ENCODE results near the gene DAPK1.
"Not testable (repeated sequence)": the region's sequence is repeated elsewhere in the genome, so short reads cannot be mapped to it uniquely, and the experiment has no call there.

DAPK1 gene

DNA sequence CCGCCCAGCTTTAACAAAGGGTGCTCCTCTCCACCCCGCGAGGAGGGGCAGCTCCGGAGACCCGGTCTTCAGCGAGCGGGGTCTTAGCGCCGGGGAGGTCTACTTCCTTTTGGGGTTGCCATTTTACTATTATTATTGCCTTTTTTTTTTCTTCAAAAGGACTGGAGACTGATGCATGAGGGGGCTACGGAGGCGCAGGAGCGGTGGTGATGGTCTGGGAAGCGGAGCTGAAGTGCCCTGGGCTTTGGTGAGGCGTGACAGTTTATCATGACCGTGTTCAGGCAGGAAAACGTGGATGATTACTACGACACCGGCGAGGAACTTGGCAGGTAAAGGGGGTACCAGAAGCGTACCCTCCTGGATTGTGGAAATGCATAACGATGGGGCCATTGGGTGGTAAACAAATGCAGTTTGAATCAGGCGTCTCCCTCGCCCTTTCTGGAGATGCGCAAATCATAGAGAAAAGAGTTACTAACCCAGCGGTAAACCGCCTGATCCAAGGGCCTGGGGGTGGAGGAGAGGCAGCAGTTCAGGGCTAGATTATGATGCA is 1.2 kb downstream of the DAPK1 start:
- no peak for DNase-seq

DNA sequence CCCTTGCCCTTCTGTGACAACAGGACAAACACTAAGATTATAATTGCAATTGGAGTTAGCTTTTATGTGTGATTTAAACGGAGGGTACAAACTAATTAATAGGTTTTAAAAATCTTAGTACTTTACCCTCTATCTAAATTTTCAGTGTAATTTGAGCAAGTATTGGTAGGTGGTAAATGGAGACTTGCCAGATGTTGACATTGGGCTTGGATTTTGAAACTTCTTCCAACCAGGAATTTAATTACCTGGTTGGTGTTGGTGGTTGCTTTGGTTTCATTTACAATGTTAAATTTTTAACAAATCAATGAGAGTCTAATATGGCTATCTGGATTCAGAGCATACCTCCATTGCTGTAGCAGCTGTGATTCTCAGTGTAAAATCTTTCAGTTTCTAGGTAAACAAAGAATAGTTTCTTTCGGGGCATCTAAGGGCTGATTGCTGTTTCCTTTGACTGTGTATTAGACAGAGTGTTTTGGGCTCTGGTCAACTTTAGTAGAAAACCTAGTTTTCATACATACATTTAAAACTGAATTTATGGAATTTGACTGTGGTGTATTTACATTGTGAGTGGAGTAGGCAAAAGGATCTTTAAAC is 1.9 kb downstream of the DAPK1 start:
- DNase-seq = no peak

DNA sequence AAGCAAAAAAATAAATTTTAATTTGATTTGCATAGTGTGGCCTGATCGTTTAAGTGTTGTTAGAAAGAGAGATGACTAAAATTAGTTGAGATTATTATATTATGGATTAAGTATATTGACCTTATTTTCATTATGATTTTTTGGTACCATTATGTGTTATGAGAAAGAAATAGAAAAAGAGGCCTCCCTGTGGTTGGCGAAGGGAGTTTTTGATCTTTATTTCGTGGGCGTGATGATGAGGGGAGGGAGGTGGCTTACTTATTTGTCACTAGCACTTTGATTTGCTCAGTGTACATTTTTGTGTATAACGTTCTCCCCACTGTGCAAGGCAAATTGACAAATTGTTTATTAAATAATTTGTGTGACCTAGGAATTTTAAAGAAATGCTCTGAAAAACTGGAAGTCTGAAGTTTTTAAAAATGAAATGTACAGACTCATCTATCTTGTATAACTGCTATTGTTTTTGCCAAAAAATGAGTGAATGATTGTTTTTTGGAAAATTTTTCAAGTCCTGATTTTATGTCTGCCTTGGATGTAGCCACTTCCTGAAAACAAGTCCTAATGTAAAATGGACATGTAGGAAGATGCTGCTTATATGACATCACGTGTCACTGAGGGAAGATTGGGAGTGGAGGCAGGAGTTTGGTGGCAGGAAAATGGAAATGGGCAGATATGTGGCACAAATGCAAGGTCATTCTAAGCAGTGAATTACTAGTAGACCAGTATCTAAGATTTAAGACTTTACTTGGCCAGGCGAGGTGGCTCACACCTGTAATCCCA is 3.0 kb downstream of the DAPK1 start:
- DNase-seq = no peak

DNA sequence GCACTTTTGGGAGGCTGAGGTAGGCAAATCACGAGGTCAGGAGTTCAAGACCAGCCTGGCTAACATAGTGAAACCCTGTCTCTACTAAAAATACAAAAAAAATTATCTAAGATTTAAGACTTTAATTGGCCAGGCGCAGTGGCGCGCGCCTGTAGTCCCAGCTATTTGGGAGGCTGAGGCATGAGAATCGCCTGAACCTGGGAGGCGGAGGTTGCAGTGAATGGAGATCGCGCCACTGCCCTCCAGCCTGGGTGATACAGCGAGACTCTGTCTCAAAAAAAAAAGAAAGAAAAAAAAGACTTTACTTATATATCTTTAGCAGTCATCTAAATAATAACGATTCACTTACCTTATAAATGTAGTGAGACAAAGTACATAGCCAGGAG is 3.6 kb downstream of the DAPK1 start:
- DNase-seq = not testable (repeated sequence)

- no peak for DNase-seq
Observed at GRCh38 chr9:87501806-87502205, 4.1 kb downstream of the DAPK1 start.

GRCh38 chr9:87502391-87503221 is 4.9 kb downstream of the DAPK1 start:
- DNase-seq = no peak

DNA sequence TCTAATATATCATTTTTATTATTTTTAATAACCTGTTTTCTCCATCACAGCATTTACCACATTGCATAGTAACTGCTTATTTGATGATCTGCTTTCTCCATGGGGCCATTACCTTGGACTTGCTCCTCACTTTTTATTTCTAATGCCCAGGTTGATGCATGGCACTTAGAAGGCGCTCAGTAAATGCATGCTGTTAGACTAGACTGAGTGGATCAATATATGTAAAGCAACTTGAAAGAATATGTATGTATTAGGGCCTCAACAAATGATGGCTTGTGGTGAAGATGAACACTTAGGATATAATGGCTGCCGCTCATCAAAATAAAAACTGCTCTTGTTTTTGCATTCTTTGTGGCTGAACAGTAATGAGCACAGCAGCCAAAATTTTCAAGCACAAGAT is 5.8 kb downstream of the DAPK1 start:
- no peak for DNase-seq

DNA sequence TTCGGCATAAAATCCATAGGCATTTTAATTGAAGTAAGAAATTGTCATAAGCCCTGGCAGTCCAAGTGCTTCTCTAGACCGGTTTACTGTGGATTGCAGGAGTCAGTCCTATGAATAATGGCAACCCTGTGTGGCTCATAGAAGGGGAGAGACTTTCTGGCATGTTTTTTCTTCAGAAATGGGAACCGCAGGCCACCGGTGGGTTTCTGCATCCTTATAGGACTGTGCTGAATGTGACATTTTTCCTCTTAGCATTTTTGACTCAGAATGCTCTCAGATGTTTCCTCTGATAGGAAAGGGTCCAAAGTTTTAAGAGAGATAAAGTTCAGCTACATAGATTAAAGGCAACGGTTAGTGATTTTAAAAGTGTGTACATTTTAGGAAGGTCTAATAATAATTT is 6.3 kb downstream of the DAPK1 start:
- DNase-seq = no peak

GRCh38 chr9:87504938-87505337 is 7.3 kb downstream of the DAPK1 start:
- DNase-seq = no peak

DNA sequence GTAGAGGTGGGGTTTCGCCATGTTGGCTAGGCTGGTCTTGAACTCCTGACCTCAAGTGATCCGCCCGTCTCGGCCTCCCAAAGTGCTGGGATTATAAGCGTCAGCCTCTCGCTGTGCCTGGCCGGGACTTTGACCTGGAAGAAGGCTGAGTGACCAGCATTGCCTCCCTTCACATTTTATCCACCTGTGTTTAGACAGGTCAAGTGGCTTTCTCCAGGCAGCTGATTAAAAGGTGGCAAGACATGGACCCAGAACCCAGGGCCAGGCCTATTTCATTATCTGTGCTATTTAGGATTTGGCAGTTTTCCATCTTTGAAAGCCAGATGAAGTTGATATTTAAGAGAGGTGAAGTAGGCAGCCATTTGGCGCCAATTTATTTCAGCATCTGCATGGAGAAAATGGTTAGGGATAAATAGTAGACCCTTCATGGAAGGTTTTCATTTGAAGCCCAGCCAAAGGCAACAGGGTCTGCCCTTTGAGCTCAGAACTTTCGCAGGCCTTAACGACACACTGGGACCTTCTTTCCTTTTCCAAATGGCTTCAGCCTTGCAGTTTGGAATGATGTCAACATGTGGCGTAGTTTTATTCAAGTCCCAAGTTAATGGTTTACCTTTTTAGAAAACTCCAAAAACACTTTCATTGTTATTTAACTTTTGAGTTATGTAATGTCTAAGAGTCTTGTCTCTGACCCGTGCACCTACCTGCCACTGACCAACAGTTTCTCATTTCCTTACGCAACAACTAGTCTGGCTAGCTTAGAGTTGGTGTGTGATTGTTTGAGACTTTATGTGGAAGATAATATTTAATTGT is 8.4 kb downstream of the DAPK1 start:
- no peak for DNase-seq

DNA sequence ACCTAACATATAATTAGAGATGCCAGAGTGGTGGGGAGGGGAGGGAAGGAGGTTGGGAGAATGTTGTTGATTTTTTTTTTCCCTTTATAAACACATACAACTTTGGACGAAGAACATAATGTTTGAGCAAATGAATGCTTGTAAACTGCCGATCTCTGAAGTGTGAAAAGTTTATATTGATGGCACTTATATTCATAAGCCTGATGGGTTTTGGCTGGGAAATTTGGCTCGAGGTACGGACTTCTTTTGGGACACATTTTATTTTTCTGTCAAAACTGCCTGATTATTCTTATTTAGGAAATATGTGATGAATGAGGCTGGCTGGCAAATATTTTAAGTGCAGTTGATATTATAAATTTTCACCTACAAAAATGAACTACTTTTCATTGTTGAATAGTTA is 9.9 kb downstream of the DAPK1 start:
- no peak for DNase-seq

GRCh38 chr9:87510252-87510683 is 12.6 kb downstream of the DAPK1 start:
- no peak for DNase-seq

- no peak for DNase-seq
Observed at GRCh38 chr9:87512311-87512710, 14.6 kb downstream of the DAPK1 start.

GRCh38 chr9:87513161-87513560 is 15.5 kb downstream of the DAPK1 start:
- no peak for DNase-seq

DNA sequence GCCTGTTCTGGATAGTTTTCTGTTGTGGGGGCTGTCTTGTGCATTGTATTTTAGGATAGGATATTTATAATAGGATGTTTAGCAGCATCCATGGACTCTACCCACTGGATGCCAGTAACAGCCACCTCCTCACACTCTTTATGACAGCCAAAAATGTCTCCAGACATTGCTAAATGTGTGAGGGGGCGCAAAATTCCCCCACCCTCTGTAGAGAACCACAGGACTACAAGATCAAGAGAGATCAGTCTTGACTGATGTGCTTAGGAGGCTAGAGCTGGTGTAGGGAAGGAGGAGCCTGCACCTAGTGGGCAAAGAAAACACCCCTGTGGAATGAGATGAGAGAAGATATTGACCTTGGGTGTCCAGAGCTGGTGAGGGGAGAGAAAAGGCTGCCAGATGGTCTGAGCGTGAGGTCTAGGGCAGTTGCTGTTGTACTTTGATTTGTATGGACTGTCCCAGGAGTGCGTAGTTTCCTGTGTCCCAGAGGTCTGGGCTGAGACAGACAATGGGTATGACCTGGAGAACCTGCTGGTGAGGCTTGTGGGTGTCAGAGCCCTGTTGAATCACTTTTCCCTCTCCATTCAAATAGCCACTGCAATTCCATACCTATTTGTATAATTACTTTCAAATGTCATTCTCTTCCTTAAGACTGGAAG is 16.3 kb downstream of the DAPK1 start:
- DNase-seq = no peak

- DNase-seq = no peak
Observed at GRCh38 chr9:87515006-87515405, 17.3 kb downstream of the DAPK1 start.

GRCh38 chr9:87515588-87516221 is 18.0 kb downstream of the DAPK1 start:
- DNase-seq = no peak

- DNase-seq = no peak
Observed at GRCh38 chr9:87516222-87516925, 18.7 kb downstream of the DAPK1 start.

DNA sequence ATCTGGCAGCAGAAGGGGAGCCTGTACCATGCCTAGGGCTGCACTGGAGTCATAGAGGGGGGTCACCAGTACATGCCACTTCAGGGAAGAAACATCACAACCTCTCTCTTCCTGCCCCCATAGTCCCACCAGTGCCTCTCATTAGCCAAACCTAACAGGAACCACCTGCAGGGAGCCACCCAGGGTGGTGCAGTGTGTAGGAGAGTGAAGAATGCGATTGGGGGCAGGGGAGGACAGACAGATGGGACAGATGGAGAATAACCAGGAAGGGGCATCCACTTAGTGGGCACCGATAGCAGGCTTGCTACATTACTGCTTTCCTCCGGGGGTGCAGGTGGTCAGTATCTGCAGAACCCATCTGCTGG is 19.2 kb downstream of the DAPK1 start:
- DNase-seq = no peak

DNA sequence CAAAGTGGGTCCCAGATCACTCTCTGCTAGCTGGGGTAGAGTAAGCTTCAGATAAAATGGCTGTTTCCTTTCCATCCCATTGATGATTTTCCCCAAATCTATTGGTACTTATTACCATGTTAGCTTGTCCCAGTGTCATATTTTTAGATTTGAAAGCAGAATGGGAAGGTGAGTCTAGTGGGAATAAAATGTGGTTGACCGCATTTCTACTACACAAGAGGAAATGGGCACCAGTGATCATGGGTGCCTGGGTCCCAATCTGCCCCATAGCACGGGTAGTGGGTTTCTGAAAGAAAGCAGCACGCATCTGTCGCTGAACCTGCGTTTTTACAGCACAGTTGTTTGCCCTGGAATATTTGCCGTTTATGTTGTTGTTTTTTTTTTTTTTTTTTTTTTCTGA is 20.1 kb downstream of the DAPK1 start:
- no peak for DNase-seq

Data from fibroblast of skin of abdomen (primary cell).